Astrocyte (in vitro differentiated cells and primary cell): ENCODE measurements around the gene EFL1. TPM values are rescaled to one million over a fixed set of nuclear protein-coding genes. Genes with fewer than 3 reads are reported as not detected.

Experiments
- DNase-seq: peaks from one replicate; pipeline ENCODE4 v3.0.0-alpha.2; 2010; ENCODE audit warnings: low read depth
- FAIRE-seq: peaks from 2 replicates; lab custom pipeline; 2011; peaks lifted over from hg19 to GRCh38; lab: Jason Lieb, UNC
- H2AFZ ChIP-seq: 2 replicates; pipeline ENCODE4 v1.6.0; 2012; ENCODE audit warnings: low read depth, low read length, inconsistent platforms
- H3K27ac ChIP-seq: 2 replicates; pipeline ENCODE4 v1.5.1; 2011; ENCODE audit warnings: low read depth, low read length, inconsistent platforms
- H3K27me3 ChIP-seq: 2 replicates; pipeline ENCODE4 v1.6.0; 2011; ENCODE audit warnings: low read length, inconsistent platforms; ENCODE audit not compliant: insufficient read depth
- H3K36me3 ChIP-seq: 2 replicates; pipeline ENCODE4 v1.5.1; 2011; ENCODE audit warnings: low read length, inconsistent platforms; ENCODE audit not compliant: insufficient read depth
- H3K4me1 ChIP-seq: 2 replicates; pipeline ENCODE4 v1.5.1; 2011; ENCODE audit warnings: low read length, inconsistent platforms; ENCODE audit not compliant: insufficient read depth
- H3K4me2 ChIP-seq: 2 replicates; pipeline ENCODE4 v1.6.0; 2012; ENCODE audit warnings: low read length, inconsistent platforms
- H3K4me3 ChIP-seq: 2 replicates; pipeline ENCODE4 v1.5.1; 2011; ENCODE audit warnings: low read depth, mild to moderate bottlenecking, low read length, inconsistent platforms; ENCODE audit not compliant: insufficient read depth
- H3K79me2 ChIP-seq: 2 replicates; pipeline ENCODE4 v1.6.0; 2012; ENCODE audit warnings: mild to moderate bottlenecking, low read length, inconsistent platforms; ENCODE audit not compliant: insufficient read depth
- H3K9ac ChIP-seq: 2 replicates; pipeline ENCODE4 v1.6.0; 2012; ENCODE audit warnings: mild to moderate bottlenecking, low read length, inconsistent platforms
- H3K9me3 ChIP-seq: 2 replicates; pipeline ENCODE4 v1.5.1; 2012; ENCODE audit warnings: low read depth, mild to moderate bottlenecking, low read length, inconsistent platforms; ENCODE audit not compliant: insufficient read depth
- H4K20me1 ChIP-seq: 2 replicates; pipeline ENCODE4 v1.6.0; 2012; ENCODE audit warnings: low read length, inconsistent platforms; ENCODE audit not compliant: insufficient read depth
- H3K27ac Mint-ChIP-seq: one replicate; pipeline ENCODE4 v1.8.0; 2021; ENCODE audit warnings: mild to moderate bottlenecking, mixed read lengths; ENCODE audit not compliant: unreplicated experiment
- H3K27me3 Mint-ChIP-seq: one replicate; pipeline ENCODE4 v1.8.0; 2021; ENCODE audit warnings: low read depth, mixed read lengths; ENCODE audit not compliant: unreplicated experiment
- H3K36me3 Mint-ChIP-seq: one replicate; pipeline ENCODE4 v1.8.0; 2021; ENCODE audit warnings: low read depth, mixed read lengths; ENCODE audit not compliant: unreplicated experiment
- H3K4me1 Mint-ChIP-seq: one replicate; pipeline ENCODE4 v1.8.0; 2021; ENCODE audit warnings: low read depth, mixed read lengths; ENCODE audit not compliant: unreplicated experiment
- H3K4me3 Mint-ChIP-seq: one replicate; pipeline ENCODE4 v1.8.0; 2021; ENCODE audit warnings: mild to moderate bottlenecking, moderate library complexity, mixed read lengths; ENCODE audit not compliant: unreplicated experiment
- H3K9me3 Mint-ChIP-seq: one replicate; pipeline ENCODE4 v1.8.0; 2021; ENCODE audit warnings: mild to moderate bottlenecking, mixed read lengths; ENCODE audit not compliant: unreplicated experiment
- EZH2 ChIP-seq: IDR thresholded peaks from 2 replicates; pipeline ENCODE4 v1.6.1; 2012; ENCODE audit warnings: mild to moderate bottlenecking, low read length, inconsistent platforms; ENCODE audit not compliant: insufficient read depth
- total RNA-seq: library from RNA; stranded (reverse); gene quantifications from 2 replicates; pipeline ENCODE4 v1.2.1, GENCODE V29; 2021
- TF ChIP-seq, protein P1 (sequence below): IDR thresholded peaks from 2 replicates; pipeline ENCODE4 v1.5.1; 2011; ENCODE audit warnings: low read depth, mild to moderate bottlenecking, inconsistent platforms, low read length, moderate library complexity; ENCODE audit not compliant: insufficient read depth

The EFL1 gene
- total RNA-seq, 1 donor from 2014 or later = 13.7 TPM

GRCh38 chr15:82136120-82136519, 126.4 kb downstream of the EFL1 start:
- H3K79me2 ChIP-seq = no peaks in the 10 kb centered on the region
- H3K4me1 ChIP-seq = peaks cover 39% of the 10 kb centered on the region
- peak overlapping the region; percentile 28 for H3K27ac Mint-ChIP-seq
- H3K36me3 Mint-ChIP-seq = no peaks in the 10 kb centered on the region
- no peak overlapping the region for H2AFZ ChIP-seq
- H4K20me1 ChIP-seq = no peaks in the 10 kb centered on the region
- no peak overlapping the region for H3K4me3 ChIP-seq
- H3K4me1 Mint-ChIP-seq = peaks cover 60% of the 10 kb centered on the region
- no peaks in the 10 kb centered on the region for H3K36me3 ChIP-seq
- no peak for TF ChIP-seq EZH2
- TF ChIP-seq, protein P1, sequence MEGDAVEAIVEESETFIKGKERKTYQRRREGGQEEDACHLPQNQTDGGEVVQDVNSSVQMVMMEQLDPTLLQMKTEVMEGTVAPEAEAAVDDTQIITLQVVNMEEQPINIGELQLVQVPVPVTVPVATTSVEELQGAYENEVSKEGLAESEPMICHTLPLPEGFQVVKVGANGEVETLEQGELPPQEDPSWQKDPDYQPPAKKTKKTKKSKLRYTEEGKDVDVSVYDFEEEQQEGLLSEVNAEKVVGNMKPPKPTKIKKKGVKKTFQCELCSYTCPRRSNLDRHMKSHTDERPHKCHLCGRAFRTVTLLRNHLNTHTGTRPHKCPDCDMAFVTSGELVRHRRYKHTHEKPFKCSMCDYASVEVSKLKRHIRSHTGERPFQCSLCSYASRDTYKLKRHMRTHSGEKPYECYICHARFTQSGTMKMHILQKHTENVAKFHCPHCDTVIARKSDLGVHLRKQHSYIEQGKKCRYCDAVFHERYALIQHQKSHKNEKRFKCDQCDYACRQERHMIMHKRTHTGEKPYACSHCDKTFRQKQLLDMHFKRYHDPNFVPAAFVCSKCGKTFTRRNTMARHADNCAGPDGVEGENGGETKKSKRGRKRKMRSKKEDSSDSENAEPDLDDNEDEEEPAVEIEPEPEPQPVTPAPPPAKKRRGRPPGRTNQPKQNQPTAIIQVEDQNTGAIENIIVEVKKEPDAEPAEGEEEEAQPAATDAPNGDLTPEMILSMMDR = no peak
- no peaks in the 10 kb centered on the region for H3K9me3 Mint-ChIP-seq
- DNase-seq = no peak
- H3K27me3 ChIP-seq = no peaks in the 10 kb centered on the region
- no peaks in the 10 kb centered on the region for H3K9me3 ChIP-seq
- peak overlapping the region; percentile 51 for H3K27ac ChIP-seq
- H3K27me3 Mint-ChIP-seq = no peaks in the 10 kb centered on the region
- H3K9ac ChIP-seq = peak overlapping the region; percentile 16
- H3K4me2 ChIP-seq = peak overlapping the region; percentile 27
- peak; percentile 66 for FAIRE-seq
- no peak overlapping the region for H3K4me3 Mint-ChIP-seq

- FAIRE-seq = no peak
These were observed 126.9 kb downstream of the EFL1 start for GRCh38 chr15:82135638-82136037.

GRCh38 chr15:82134461-82134860, 128.1 kb downstream of the EFL1 start:
- H3K4me3 ChIP-seq = no peak overlapping the region
- H3K27me3 ChIP-seq = no peaks in the 10 kb centered on the region
- no peak overlapping the region for H2AFZ ChIP-seq
- FAIRE-seq (no peak), DNase-seq (no peak)
- H3K36me3 ChIP-seq = no peaks in the 10 kb centered on the region
- H3K9me3 ChIP-seq = no peaks in the 10 kb centered on the region
- TF ChIP-seq, protein P1 = no peak
- no peak for TF ChIP-seq EZH2
- no peak overlapping the region for H3K4me3 Mint-ChIP-seq
- H3K9me3 Mint-ChIP-seq = no peaks in the 10 kb centered on the region
- H3K79me2 ChIP-seq = no peaks in the 10 kb centered on the region
- H4K20me1 ChIP-seq = no peaks in the 10 kb centered on the region
- peaks cover 50% of the 10 kb centered on the region for H3K4me1 ChIP-seq
- no peak overlapping the region for H3K4me2 ChIP-seq
- H3K36me3 Mint-ChIP-seq = no peaks in the 10 kb centered on the region
- H3K27me3 Mint-ChIP-seq = no peaks in the 10 kb centered on the region
- no peak overlapping the region for H3K9ac ChIP-seq
- no peak overlapping the region for H3K27ac Mint-ChIP-seq
- H3K27ac ChIP-seq = no peak overlapping the region
- H3K4me1 Mint-ChIP-seq = peaks cover 52% of the 10 kb centered on the region

More at GRCh38 chr15:82135638-82136037, 126.9 kb downstream of the EFL1 start:
- peaks cover 39% of the 10 kb centered on the region for H3K4me1 ChIP-seq
- Mint-ChIP-seq H3K9me3 (no peaks in the 10 kb centered on the region), H3K4me1 (peaks cover 57% of the 10 kb centered on the region), H3K27ac (peak overlapping the region; percentile 28), H3K27me3 (no peaks in the 10 kb centered on the region), H3K4me3 (no peak overlapping the region), H3K36me3 (no peaks in the 10 kb centered on the region)
- H3K9ac ChIP-seq = peak overlapping the region; percentile 8
- no peak overlapping the region for H3K4me3 ChIP-seq
- H3K4me2 ChIP-seq = peak overlapping the region; percentile 27
- peak overlapping the region; percentile 51 for H3K27ac ChIP-seq
- no peak for TF ChIP-seq EZH2
- TF ChIP-seq, protein P1 = no peak
- peak; percentile 90 for DNase-seq
- H3K36me3 ChIP-seq = no peaks in the 10 kb centered on the region
- H2AFZ ChIP-seq = peak overlapping the region; percentile 13
- H3K9me3 ChIP-seq = no peaks in the 10 kb centered on the region
- H3K79me2 ChIP-seq = no peaks in the 10 kb centered on the region
- no peaks in the 10 kb centered on the region for H3K27me3 ChIP-seq
- no peaks in the 10 kb centered on the region for H4K20me1 ChIP-seq
